GM23338 (cell line): ENCODE measurements around the gene LRR1.

ENCODE experiments used
- CREB1 ChIP-seq: fragments of 250-450 bp; sonication (Bioruptor Pico); IDR thresholded peaks from 2 replicates; pipeline ENCODE4 v1.5.0; 2020; ENCODE audit warnings: low read depth, mild to moderate bottlenecking, moderate library complexity
- CTCF ChIP-seq, 2 experiments: fragments of 200-600 bp in 1 of 2; sonication (generic) in 1 of 2; conservative IDR thresholded peaks; 2 replicates each; pipeline versions ENCODE4 v1.5.1 to v1.6.1; 2016 to 2017; ENCODE audit warnings: antibody characterized with exemption in 2 of 2, low read depth in 2 of 2, mild to moderate bottlenecking in 2 of 2, moderate library complexity in 1 of 2
- ETS1 ChIP-seq: IDR thresholded peaks from 2 replicates; pipeline ENCODE4 v1.6.1; 2016; ENCODE audit warnings: antibody characterized with exemption
- EZH2 ChIP-seq: fragments of 200-600 bp; sonication (generic); IDR thresholded peaks from one replicate; pipeline ENCODE4 v1.8.0; 2017; ENCODE audit warnings: antibody characterized with exemption, mild to moderate bottlenecking, low read depth; ENCODE audit not compliant: unreplicated experiment
- EZH2phosphoT487 ChIP-seq: fragments of 200-600 bp; sonication (generic); IDR thresholded peaks from one replicate; pipeline ENCODE4 v1.8.1; 2018; ENCODE audit warnings: antibody characterized with exemption; ENCODE audit not compliant: unreplicated experiment
- NANOG ChIP-seq: IDR thresholded peaks from 2 replicates; pipeline ENCODE4 v1.6.1; 2016; ENCODE audit warnings: antibody characterized with exemption, borderline replicate concordance
- POLR2AphosphoS5 ChIP-seq: IDR thresholded peaks from 2 replicates; pipeline ENCODE4 v1.6.1; 2016; ENCODE audit warnings: antibody characterized with exemption, low read depth
- REST ChIP-seq: IDR thresholded peaks from one replicate; pipeline ENCODE4 v1.6.1; 2018; ENCODE audit warnings: antibody characterized with exemption; ENCODE audit not compliant: unreplicated experiment
- STAT1 ChIP-seq: IDR thresholded peaks from one replicate; pipeline ENCODE4 v1.6.1; 2016; ENCODE audit warnings: antibody characterized with exemption; ENCODE audit not compliant: unreplicated experiment
- ZNF114 ChIP-seq: fragments of 250-450 bp; sonication (Bioruptor Pico); IDR thresholded peaks from 2 replicates; pipeline ENCODE4 v1.5.0; 2020; ENCODE audit warnings: mild to moderate bottlenecking, moderate library complexity
- ZNF462 ChIP-seq: fragments of 250-450 bp; sonication (Bioruptor Pico); IDR thresholded peaks from 2 replicates; pipeline ENCODE4 v1.5.0; 2020; ENCODE audit warnings: mild to moderate bottlenecking, moderate library complexity

GRCh38 chr14:49581209-49582112, 17.3 kb upstream of the LRR1 start:
- TF ChIP-seq CTCF (conservative IDR thresholded peaks at IDR 0.05; ENCODE audit: low read depth in 2 of 2) (no peak), EZH2 (no peak), EZH2phosphoT487 (no peak), STAT1 (no peak), POLR2AphosphoS5 (no peak; the same call in 1 of the 2 replicates), REST (no peak), CREB1 (CRISPR knock-in tag) (no peak), ETS1 (no peak), ZNF114 (CRISPR knock-in tag) (no peak), NANOG (no peak), ZNF462 (no peak)
